H1 (cell line): ENCODE results near the gene TMEM232. TPM values are rescaled to one million over a fixed set of nuclear protein-coding genes. Genes with fewer than 3 reads are reported as not detected.

Source experiments
- BACH1 ChIP-seq: IDR thresholded peaks from 2 replicates; pipeline ENCODE4 v1.6.1; 2012; ENCODE audit warnings: low read length, improper control_type of control experiment
- BCL11A ChIP-seq, 2 experiments: IDR thresholded peaks; one replicate each; pipeline ENCODE4 v1.6.1; 2011; ENCODE audit warnings: low read depth in 2 of 2, low read length in 2 of 2, mild to moderate bottlenecking in 2 of 2
- E2F6 ChIP-seq: IDR thresholded peaks from 2 replicates; pipeline ENCODE4 v1.6.1; 2012; ENCODE audit warnings: inconsistent platforms
- KDM5A ChIP-seq: fragments of 200-600 bp; IDR thresholded peaks from 2 replicates; pipeline ENCODE4 v1.7.1; 2012; ENCODE audit warnings: mild to moderate bottlenecking, low read length, inconsistent platforms, mixed read lengths
- NANOG ChIP-seq: IDR thresholded peaks from 2 replicates; pipeline ENCODE4 v1.6.1; 2011; ENCODE audit warnings: low read length, low read depth, mild to moderate bottlenecking, inconsistent platforms; ENCODE audit not compliant: insufficient read depth, poor library complexity, severe bottlenecking
- POU5F1 ChIP-seq: IDR thresholded peaks from 2 replicates; pipeline ENCODE4 v1.6.1; 2011; ENCODE audit warnings: low read depth, mild to moderate bottlenecking, low read length, moderate library complexity
- RXRA ChIP-seq: IDR thresholded peaks from 2 replicates; pipeline ENCODE4 v1.6.1; 2011; ENCODE audit warnings: low read depth, mild to moderate bottlenecking, low read length, moderate library complexity; ENCODE audit not compliant: insufficient read depth
- SP1 ChIP-seq: IDR thresholded peaks from 2 replicates; pipeline ENCODE4 v1.6.1; 2011; ENCODE audit warnings: low read depth, low read length
- SP2 ChIP-seq: IDR thresholded peaks from 2 replicates; pipeline ENCODE4 v1.6.1; 2012; ENCODE audit warnings: mild to moderate bottlenecking, low read length, inconsistent platforms
- TAF1 ChIP-seq: IDR thresholded peaks from 2 replicates; pipeline ENCODE4 v1.6.1; 2011; ENCODE audit warnings: mild to moderate bottlenecking, low read depth, low read length
- polyA plus RNA-seq, 7 experiments: library from polyadenylated mRNA; depleted of rRNA in 3 of 7; stranded (reverse) in 5 of 7; unstranded in 2 of 7; fragments of >200 nt in 5 of 7; fragments of 200-250 nt in 2 of 7; gene quantifications; 1 replicate in 5 of 7; 2 replicates in 1 of 7; 4 replicates in 1 of 7; pipeline versions ENCODE4 v1.2.1 to v1.2.3, GENCODE V29; 2011 to 2013; ENCODE audit warnings: missing spikeins in 2 of 7, mixed read lengths in 2 of 7
- total RNA-seq: library from RNA; stranded (reverse); fragmentation: NEBNext Ultra II Directional; extraction: Animal tissue kit (Norgen Biotek cat#: 25700); gene quantifications from 2 replicates; pipeline ENCODE4 v1.2.1, GENCODE V29; 2021
- TF ChIP-seq, protein P1 (sequence below): fragments of 300-600 bp; sonication (generic); IDR thresholded peaks from 2 replicates; pipeline ENCODE4 v1.7.1; 2012; ENCODE audit warnings: low read length, moderate library complexity, mild to moderate bottlenecking, inconsistent platforms; ENCODE audit not compliant: insufficient replicate concordance

The TMEM232 gene
- total and polyA plus RNA-seq, 2 of the 8 experiments (the other 6 are each of a cell fraction or from before 2014, with no cell fraction given), result 0.38 to 1.3 TPM

- TF ChIP-seq, protein P1, sequence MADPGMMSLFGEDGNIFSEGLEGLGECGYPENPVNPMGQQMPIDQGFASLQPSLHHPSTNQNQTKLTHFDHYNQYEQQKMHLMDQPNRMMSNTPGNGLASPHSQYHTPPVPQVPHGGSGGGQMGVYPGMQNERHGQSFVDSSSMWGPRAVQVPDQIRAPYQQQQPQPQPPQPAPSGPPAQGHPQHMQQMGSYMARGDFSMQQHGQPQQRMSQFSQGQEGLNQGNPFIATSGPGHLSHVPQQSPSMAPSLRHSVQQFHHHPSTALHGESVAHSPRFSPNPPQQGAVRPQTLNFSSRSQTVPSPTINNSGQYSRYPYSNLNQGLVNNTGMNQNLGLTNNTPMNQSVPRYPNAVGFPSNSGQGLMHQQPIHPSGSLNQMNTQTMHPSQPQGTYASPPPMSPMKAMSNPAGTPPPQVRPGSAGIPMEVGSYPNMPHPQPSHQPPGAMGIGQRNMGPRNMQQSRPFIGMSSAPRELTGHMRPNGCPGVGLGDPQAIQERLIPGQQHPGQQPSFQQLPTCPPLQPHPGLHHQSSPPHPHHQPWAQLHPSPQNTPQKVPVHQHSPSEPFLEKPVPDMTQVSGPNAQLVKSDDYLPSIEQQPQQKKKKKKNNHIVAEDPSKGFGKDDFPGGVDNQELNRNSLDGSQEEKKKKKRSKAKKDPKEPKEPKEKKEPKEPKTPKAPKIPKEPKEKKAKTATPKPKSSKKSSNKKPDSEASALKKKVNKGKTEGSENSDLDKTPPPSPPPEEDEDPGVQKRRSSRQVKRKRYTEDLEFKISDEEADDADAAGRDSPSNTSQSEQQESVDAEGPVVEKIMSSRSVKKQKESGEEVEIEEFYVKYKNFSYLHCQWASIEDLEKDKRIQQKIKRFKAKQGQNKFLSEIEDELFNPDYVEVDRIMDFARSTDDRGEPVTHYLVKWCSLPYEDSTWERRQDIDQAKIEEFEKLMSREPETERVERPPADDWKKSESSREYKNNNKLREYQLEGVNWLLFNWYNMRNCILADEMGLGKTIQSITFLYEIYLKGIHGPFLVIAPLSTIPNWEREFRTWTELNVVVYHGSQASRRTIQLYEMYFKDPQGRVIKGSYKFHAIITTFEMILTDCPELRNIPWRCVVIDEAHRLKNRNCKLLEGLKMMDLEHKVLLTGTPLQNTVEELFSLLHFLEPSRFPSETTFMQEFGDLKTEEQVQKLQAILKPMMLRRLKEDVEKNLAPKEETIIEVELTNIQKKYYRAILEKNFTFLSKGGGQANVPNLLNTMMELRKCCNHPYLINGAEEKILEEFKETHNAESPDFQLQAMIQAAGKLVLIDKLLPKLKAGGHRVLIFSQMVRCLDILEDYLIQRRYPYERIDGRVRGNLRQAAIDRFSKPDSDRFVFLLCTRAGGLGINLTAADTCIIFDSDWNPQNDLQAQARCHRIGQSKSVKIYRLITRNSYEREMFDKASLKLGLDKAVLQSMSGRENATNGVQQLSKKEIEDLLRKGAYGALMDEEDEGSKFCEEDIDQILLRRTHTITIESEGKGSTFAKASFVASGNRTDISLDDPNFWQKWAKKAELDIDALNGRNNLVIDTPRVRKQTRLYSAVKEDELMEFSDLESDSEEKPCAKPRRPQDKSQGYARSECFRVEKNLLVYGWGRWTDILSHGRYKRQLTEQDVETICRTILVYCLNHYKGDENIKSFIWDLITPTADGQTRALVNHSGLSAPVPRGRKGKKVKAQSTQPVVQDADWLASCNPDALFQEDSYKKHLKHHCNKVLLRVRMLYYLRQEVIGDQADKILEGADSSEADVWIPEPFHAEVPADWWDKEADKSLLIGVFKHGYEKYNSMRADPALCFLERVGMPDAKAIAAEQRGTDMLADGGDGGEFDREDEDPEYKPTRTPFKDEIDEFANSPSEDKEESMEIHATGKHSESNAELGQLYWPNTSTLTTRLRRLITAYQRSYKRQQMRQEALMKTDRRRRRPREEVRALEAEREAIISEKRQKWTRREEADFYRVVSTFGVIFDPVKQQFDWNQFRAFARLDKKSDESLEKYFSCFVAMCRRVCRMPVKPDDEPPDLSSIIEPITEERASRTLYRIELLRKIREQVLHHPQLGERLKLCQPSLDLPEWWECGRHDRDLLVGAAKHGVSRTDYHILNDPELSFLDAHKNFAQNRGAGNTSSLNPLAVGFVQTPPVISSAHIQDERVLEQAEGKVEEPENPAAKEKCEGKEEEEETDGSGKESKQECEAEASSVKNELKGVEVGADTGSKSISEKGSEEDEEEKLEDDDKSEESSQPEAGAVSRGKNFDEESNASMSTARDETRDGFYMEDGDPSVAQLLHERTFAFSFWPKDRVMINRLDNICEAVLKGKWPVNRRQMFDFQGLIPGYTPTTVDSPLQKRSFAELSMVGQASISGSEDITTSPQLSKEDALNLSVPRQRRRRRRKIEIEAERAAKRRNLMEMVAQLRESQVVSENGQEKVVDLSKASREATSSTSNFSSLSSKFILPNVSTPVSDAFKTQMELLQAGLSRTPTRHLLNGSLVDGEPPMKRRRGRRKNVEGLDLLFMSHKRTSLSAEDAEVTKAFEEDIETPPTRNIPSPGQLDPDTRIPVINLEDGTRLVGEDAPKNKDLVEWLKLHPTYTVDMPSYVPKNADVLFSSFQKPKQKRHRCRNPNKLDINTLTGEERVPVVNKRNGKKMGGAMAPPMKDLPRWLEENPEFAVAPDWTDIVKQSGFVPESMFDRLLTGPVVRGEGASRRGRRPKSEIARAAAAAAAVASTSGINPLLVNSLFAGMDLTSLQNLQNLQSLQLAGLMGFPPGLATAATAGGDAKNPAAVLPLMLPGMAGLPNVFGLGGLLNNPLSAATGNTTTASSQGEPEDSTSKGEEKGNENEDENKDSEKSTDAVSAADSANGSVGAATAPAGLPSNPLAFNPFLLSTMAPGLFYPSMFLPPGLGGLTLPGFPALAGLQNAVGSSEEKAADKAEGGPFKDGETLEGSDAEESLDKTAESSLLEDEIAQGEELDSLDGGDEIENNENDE, result no peak
- TF ChIP-seq E2F6, result no peak
- no peak for TF ChIP-seq SP2
- TF ChIP-seq TAF1, result no peak
- TF ChIP-seq POU5F1, result no peak
- TF ChIP-seq BACH1, result no peak
- TF ChIP-seq RXRA, result no peak
- no peak for TF ChIP-seq BCL11A (IDR thresholded peaks at IDR 0.05; ENCODE audit: low read depth in 2 of 2, low read length in 2 of 2)
- TF ChIP-seq NANOG, result no peak
- no peak for TF ChIP-seq KDM5A
- no peak for TF ChIP-seq SP1
These were observed 294.9 kb downstream of the TMEM232 start (continued) for GRCh38 chr5:110431603-110432002.
